Activated T-cell treated with anti-CD3 and anti-CD28 coated beads for 48 hours (primary cell): ENCODE data around the gene BTNL3.
"Not testable (repeated sequence)": the region's sequence is repeated elsewhere in the genome, so short reads cannot be mapped to it uniquely, and the experiment has no call there.

Source experiments
- DNase-seq: peaks from one replicate; pipeline ENCODE4 v3.0.0-alpha.2; 2020; ENCODE audit warnings: low read depth

Gene BTNL3

DNA sequence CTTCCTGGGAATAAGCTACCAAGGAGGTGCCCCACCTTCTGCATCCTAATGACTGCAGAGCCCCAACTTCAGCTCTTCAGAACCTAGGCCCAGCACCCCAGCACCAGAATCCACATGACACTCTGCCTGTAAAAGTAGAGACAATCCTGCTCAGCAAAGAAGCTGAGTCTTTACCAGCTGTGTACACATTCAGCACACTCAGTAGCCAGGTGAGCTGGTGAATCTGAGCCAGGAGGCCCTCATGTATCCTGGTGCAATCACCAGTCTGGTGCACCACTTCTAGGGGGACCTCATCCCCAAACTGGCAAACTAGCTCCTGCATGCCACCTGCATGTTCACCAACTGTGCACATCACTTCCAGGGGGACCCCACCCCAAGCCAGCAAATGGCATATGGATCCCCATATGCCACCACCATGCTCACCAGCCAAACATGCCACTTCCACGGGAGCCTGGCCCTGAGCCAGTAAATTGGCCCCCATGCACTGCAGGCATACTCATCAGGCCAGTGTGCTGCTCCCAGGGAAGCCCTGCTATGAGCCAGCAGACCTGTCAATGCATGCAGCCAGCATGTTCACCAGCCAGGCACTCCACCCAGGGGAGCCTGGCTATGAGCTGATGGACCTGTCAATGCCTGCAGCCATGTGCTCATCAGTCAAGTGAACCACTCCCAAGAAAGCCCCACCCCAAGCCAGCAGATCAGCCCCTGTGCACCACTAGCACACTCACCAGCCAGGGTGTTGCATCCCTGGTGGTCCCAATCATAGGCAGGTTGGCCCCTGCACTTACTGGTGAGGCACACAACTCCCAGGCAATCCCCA is 35.8 kb downstream of the BTNL3 start:
- DNase-seq, result no peak

DNA sequence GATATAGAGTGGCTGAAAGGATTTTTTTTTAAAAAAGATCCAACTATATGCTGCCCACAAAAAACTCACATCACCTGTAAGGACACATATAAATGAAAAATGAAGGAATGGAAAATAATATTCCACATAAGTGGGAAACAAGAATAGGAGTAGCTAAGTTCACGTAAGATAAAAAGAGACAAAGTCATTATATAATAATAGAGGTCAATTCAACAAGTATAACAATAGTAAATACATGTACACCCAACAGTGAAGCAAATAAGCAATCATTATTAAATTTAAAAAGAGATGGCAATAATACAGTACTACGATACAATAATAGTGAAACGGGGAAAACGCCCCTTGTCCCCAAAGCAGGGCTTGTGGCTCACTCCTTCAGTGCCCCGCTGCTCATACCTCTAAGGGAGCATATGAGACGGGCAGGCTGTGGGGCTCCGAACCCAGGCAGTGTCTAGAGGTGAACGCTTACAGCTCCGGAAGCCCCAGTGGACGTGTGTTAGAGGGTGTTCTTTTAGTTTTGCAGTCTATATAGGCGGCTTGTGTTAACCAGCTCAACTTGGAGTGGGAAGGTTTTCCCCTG is 38.9 kb downstream of the BTNL3 start:
- DNase-seq, result no peak

DNA sequence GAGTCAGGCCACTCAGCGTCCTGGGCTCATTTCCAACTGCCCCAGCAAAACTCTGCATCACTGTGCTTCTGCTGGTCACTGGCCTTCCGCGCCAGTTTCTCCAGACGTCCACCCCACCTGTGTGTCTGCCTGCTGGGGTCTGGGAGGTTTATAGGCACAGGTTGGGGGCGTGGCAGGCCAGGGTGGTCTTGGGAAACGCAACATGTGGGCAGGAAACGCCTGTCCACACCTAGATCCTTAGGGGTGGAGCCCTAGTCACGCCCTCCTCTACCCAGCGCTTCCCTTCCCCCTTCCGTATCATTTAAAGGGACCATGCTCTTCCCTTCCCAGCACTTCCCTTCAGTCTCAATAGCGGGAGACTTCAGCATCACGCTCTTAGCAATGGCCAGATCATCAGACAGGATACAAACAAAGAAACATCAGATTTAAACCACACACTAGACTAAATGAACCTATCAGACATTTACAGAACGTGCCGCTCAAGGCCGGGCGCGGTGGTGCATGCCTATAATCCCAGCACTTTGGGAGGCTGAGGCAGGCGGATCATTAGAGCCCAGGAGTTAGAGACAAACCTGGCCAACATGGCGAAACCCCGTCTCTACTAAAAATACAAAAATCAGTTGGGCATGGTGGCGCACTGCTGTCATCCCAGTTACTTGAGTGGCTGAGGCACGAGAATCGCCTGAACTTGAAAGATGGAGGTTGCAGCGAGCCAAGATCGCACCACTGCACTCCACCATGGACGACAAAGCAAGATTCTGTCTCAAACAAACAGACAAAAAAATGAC is 39.6 kb downstream of the BTNL3 start:
- no peak for DNase-seq

DNA sequence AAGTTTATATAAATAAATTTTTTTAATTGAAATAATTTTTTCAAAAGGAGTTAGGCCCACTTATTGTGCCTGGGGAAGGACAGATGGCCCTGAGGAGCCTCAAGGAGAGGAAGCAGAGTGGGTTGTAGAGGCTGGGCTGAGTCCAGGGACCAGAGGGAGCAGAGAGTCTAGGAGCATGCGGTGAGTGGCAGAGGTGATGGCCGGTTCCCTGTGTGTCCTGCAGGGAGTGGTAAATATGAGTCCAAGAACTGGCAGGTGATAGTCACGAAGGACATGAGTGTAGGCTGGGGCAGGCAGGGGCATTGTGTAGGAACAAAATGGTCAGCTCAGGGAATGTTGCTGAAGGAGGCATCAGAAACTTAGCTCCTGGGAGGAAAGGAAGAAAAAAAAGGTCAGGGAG is 43.1 kb downstream of the BTNL3 start:
- no peak for DNase-seq

DNA sequence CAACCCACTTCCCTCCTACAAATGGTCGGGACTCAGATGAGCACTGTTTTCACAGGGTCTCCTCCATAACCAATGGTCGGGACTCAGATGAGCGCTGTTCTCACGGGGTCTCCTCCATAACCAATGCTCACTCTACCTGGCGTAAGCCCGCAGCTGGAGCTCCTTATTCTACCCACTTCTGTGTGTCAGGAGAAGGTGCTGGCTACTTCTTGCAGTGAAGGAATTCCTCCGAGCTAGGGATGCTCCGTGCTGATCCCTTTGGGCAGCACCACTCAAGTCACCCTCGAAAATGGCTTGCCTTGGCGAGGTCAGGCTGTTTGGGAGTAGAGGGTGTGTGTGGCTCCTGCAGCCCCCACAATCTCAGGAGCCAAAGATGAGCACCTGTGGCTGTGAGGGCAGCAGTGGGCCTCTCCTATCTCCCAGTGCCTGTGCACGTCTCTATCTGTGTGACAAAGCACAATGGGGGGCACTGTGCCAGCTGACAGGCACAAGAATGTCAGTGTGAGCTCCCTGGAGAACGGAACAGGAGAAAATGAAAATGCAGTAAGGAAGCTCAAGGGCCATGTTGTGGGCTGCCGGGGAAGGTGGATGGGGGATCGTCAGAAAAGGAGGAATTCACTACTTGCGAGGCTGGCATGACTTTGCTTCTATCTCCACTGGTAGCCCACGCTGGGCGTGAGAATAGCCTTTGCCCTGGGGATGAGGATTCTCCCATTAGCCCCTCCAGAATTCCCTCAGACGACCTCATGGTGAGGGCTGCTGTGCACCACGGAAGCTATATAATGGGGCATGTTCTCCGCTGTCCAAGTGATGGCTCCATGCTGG is 47.6 kb downstream of the BTNL3 start:
- DNase-seq, result no peak

DNA sequence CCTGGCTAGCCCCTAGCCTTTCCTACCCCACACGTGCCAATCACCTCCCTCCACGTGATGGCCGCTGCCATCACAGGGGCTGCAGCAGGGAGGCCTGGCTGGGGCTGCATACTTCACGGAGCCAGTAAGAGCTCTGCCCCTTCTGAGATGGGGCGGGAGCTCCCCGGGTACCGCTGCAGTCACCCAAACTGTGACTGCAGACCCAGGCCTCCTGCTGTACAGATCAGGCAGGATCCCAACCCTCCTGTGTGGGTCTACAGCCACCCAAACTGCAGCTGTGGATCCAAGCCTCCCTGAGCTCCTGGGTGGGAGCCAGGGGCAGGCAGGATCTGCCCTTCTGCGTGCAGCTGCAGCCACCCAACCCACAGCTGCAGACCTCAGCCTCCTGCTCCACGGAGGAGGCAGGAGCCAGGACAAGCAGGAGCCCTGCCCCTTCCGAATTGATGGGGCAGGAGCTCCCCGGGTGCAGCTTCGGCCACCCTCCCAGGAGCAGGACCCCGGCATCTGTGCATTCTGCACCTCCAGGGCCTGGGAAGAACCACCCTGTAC is 48.2 kb downstream of the BTNL3 start:
- DNase-seq, result no peak

DNA sequence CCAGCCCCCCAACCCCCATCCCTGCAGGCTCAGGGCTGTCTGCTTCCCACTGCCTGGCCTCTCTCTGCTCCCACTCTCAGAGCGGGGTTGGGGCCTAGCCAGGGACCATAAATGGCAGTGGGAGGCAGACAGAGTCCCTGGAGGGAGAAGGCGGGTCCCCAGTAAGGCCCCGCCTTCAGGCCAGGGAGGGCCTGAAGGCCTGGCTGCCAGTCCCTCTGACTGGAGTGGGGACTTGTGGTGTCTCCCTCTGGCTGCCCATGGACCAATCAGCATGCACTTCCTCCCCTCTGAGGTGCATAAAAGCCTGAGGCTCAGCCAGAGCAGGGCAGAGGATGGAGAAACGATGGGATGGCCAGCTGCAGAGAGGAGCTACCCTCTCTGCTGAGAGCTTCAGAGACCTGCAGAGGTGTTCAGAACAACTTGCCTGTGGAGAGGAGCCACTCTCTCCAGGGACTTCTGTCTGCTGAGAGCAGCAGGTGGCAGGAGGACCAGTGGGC is 48.8 kb downstream of the BTNL3 start:
- no peak for DNase-seq

DNA sequence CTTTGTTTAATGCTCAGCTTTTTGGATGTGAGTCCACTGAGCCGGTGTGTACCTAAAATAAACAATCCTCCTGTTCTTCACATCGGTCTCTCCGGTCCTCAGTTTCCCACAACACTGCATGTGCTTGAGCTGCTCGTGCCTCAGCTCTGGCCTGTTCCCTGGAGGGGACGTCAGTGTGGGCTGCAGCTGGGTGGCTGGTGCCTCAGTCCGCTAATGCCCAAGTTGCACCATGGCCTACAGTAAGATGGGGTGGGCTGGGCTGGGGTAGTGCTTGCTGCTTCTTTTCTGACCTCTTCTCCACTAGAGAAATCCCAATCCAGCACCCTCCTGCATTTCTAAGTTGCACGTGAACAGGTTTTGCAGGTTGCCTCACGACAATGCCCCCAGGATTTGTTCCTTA is 50.8 kb downstream of the BTNL3 start:
- no peak for DNase-seq

DNA sequence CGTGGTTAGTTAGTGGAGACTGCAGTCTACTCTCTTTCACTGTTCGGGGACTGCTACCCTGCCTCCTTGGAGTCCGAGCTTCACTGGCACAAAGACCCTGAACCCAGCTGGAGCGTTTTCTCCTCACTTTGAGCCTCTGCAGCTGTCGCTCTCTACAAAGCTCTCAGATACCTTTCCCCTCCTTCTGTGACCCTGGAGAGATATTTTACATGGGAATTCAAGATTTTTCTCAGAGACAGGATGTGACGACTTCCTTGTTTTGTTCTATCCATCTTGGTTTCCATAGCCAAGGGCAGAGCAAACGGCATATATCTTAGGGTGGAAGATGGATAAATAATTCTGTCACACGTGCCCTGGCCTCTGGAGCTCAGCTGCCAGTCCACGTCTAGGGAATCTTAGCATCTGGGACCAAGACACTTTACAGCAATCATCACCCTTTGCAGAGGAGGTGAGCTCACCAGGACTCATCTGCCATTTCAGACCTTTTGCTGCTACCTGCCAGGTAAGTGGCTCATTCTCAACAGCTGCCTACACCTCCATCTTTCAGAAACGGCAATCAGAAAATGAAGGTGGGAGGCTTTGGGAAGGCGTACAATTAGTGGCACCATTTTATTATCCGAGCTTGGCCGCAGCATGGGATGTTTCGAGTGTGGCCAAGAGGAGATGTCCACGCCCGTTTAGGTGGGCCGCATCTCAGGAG is 51.4 kb downstream of the BTNL3 start, which contains the start of gene BTNL9:
Gene BTNL9, plus strand, starts transcription at position 336 of the 700 bp plus-strand sequence. CDS start 5,224 bp downstream, outside the sequence.
- DNase-seq, result no peak

DNA sequence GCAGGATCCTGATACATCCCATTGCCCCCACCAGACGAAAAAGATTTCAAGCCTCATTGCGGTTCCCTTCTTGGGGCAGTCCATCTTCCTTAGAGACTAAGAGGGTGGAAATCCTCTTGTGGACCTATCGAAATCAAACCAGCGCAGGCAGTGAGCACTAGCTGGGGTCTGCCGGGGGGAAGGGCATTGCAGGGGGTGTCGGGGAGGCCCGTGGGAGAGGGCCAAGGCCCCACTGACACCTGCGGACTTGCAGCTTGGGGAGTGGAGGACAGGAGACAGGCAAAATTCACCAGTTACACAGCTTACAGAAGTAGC is 51.9 kb downstream of the BTNL3 start:
- no peak for DNase-seq

DNA sequence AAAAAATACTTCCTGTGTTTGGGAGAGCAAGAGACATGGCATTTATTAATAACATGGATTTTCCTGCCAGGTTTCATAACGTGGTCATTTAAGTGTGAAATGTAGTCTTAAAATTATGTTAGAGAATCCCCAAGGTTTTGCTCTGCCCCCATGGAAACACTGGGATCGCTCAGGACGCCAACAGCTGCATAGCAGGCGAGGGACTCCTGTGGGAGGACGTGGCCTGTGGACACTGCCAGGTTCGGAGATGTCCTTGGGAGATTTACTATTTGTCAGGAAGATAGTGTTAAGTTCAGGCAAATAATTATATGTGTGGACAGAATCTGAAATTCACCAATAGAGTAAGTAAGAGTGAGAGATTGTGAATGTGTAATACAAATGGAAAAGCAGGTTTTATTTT is 52.4 kb downstream of the BTNL3 start:
- DNase-seq, result no peak

DNA sequence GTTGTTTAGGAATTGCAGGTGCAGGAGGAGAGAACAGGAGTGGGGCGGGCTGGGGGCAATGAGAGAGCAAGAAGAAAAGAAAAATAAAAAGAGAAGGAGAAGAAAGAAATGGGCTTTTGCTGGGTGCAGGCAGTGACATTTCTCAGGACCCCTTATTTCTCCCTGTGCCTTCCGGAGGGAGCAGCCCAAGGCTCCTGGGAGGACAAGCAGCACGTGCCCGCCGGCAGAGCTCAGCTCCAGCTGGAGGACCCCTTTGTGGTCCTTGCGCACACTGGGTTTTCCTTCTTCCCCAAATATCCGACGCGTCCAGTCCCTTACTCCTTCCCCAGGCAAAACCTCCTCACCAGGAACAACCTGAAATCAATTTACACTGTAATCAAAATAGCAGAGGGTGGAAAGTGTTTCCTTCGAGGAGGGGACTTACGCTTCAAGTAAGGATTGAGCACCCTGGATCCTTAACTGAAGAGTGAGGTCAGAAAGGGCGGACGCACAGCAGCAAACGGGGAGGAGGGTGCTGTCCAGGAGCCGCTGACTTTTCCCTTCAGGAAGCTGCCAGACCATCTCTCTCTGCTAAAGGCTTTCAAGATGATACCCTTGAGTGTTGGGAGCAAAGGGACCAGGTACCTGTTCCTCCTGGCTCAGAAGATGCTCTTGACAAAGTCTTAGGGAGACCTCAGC is 53.5 kb downstream of the BTNL3 start:
- no peak for DNase-seq

DNA sequence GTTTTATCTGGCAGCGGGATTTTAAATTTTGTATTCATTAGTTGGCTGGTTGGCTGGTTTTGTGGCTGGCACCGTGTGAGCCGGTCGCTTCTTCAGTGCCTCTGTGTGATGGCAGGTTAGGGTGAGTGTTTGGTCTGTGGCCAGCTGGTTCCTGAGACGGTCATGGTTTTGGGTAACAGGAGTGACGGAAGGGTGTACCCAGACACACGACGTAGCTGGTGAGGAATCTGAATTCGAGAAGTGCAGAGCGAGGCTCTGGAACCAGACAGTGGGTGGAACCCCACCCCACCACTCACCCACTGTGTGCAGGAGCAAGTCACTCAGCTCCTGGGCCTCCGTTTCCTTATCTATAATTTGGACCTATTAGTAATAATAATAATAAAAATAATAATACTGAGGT is 54.1 kb downstream of the BTNL3 start:
- DNase-seq, result no peak

DNA sequence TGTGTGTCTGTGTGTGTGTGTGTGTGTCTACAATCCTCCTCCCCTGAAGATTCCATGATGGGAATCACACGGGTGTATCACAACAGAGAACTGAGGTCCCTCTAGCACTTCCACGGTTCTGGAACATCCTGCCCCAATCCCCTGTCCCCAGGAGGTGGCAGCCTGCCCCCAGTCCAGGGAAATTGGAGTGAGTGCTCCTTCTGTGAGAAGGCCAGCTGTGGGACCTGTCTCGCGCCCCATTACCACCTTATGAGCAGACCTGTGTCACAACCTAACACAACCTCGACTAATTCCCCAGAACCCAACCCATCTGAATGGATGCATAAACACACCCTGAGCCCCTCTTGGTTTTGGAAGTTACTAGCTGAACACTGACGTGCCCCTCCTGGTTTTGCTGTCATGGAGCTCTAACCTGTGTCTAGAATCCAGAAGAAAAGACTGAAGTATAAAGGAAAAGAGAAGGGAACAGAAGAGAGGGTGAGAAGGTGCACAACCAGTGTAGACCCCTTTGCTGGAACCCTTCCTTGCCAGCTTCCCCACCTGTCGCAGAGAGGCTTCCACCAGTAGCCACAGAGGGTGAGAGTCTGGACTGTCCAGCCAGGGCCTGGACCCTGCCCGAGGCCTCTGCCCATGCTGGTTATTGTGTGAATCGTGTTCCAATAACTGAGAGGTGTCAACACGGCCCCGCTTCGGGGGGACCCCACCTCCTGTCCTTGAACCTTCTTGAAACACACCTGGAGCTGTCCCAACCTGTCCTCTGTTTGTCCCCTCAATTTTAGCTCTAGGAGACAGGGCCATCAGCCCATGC is 54.8 kb downstream of the BTNL3 start:
- DNase-seq, result no peak

DNA sequence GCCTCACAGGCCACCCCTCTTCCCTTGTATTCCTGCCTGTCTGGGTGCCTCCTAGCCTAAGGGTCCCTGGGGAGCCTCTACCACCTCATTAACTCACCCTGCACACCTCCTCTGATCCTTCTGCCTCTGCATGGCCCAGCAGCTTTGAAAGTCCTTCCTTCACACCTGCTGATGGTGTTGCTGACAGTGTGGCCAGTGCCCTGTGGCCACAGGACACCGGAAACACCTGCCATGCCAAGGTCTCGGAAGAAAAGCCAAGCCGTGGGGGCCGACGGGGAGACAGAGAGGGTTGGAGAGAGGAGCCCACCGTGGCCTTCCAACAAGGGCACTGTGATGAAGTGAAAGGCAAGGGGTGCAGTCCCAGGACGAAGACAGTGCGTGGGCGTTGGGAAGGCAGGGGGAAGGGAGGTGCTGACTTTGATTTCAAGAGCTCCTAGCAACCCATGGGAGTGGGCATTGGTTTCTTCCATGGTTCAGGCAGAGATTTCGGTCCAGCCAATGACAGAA is 55.5 kb downstream of the BTNL3 start:
- DNase-seq, result no peak

DNA sequence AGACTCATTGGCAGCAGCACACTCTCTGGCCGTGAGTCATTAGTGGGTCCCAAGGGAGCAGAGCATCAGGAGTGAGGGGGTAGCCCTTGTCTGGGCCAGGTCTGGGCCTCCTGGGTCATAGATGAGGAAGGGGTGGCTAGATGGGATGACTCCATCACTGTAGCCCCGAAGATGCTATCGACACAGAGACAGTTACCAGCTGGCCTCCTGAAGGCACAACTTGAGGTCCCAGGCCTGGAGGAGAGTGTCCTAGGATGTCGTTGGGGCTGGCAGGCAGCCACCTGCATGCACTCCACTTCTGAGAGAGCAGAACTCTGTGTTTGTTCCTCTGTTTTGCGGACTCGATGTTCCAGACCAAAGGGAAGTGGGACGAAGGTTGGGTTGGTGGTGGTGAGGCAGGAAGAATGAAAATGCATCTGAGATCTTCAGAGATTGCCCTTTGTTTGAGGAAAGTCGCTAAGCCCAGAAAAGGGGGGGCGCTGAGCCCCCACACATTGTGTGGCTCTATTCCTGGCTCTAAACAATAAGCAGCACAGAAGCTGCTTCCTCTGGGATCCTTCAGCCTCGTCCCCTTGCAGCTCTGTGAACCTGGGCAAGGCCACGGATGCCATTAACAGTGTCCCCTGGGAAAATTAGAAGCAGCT is 56.1 kb downstream of the BTNL3 start:
- DNase-seq, result no peak

DNA sequence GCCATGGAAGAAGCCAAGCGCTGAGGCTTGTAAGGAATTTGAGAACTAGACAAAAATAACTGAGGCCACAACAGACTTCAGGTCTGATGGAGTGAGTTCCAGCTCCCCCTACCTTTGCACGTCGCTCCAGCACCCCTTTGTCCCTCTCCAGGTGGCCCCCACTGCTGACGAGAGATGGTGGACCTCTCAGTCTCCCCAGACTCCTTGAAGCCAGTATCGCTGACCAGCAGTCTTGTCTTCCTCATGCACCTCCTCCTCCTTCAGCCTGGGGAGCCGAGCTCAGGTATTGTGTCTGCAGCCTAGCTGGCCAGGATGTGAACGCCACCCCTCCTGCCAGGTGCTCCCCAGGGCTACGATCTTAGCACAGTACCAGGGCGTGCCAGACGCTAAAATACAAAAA is 56.7 kb downstream of the BTNL3 start:
- DNase-seq, result no peak

DNA sequence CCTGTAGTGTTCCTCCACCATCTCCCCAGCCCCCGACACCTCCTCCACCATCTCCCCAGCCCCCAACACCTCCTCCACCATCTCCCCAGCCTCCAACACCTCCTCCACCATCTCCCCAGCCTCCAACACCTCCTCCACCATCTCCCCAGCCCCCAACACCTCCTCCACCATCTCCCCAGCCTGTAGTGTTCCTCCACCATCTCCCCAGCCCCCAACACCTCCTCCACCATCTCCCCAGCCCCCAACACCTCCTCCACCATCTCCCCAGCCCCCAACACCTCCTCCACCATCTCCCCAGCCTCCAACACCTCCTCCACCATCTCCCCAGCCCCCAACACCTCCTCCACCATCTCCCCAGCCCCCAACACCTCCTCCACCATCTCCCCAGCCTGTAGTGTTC is 57.2 kb downstream of the BTNL3 start:
- DNase-seq, result not testable (repeated sequence)

DNA sequence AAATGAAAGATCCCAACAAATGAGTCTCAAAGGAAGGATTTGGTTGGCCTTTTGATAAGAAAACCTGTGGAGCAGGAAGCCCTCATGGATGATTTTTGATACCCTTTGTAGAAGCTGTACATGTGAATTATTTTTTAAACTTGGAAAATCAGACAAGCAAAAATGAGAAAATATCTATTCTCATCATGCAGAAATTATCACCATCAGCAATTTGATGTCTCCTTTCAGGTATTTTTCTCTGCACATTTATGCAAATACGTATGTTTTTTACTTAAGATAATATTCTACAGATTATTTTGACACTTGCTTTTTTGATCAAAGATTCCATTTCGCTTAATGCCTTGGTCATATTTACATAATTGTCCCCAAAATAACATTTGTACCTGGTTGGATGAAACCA is 58.6 kb downstream of the BTNL3 start:
- DNase-seq, result no peak
